ENCODE results near the gene HMHB1.

DNA sequence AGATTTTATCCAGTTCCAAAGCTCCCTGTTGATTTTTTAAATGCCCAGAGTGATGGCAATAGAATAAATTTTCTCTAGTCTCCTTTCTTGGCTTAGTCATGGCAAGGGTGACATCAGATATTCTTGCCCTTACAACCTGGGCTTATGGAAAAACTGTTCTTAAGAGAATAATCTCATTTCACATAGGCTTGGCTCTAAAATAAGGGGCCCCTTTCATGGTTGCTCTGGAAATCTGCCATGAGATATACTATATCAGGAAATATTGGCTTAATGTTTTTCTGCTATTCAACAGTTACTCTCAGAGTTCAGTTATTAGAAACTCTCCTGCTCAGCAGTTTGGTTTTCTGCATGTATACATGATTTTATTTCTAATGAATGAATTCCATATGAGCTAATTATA is 7.8 kb downstream of the HMHB1 start:
- TF ChIP-seq, protein P1, sequence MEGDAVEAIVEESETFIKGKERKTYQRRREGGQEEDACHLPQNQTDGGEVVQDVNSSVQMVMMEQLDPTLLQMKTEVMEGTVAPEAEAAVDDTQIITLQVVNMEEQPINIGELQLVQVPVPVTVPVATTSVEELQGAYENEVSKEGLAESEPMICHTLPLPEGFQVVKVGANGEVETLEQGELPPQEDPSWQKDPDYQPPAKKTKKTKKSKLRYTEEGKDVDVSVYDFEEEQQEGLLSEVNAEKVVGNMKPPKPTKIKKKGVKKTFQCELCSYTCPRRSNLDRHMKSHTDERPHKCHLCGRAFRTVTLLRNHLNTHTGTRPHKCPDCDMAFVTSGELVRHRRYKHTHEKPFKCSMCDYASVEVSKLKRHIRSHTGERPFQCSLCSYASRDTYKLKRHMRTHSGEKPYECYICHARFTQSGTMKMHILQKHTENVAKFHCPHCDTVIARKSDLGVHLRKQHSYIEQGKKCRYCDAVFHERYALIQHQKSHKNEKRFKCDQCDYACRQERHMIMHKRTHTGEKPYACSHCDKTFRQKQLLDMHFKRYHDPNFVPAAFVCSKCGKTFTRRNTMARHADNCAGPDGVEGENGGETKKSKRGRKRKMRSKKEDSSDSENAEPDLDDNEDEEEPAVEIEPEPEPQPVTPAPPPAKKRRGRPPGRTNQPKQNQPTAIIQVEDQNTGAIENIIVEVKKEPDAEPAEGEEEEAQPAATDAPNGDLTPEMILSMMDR (IDR thresholded peaks at IDR 0.05): no peak
- TF ChIP-seq POLR2A (IDR thresholded peaks at IDR 0.05): no peak

All from Peyer's patch (tissue), 4 donors.